ENCODE measurements around the gene ZNF169.
"Not testable (repeated sequence)": the region's sequence is repeated elsewhere in the genome, so short reads cannot be mapped to it uniquely, and the experiment has no call there.

ZNF169 gene

GRCh38 chr9:94339657-94340056 is 80.6 kb downstream of the ZNF169 start:
- not testable (repeated sequence) for DNase-seq (ENCODE audit: extremely low spot score, insufficient read length, low read depth); FAIRE-seq

GRCh38 chr9:94340750-94341149 is 81.7 kb downstream of the ZNF169 start:
- not testable (repeated sequence) for DNase-seq (ENCODE audit: extremely low spot score, insufficient read length, low read depth); FAIRE-seq

GRCh38 chr9:94341703-94342102 is 82.6 kb downstream of the ZNF169 start:
- not testable (repeated sequence) for DNase-seq (ENCODE audit: extremely low spot score, insufficient read length, low read depth); FAIRE-seq

- not testable (repeated sequence) for FAIRE-seq
Observed at GRCh38 chr9:94347451-94347850, 88.4 kb downstream of the ZNF169 start.

GRCh38 chr9:94348754-94349153 is 89.7 kb downstream of the ZNF169 start:
- FAIRE-seq: not testable (repeated sequence)

More at GRCh38 chr9:94347451-94347850, 88.4 kb downstream of the ZNF169 start:
- DNase-seq (ENCODE audit: extremely low spot score, insufficient read length, low read depth): not testable (repeated sequence)

More at GRCh38 chr9:94348754-94349153, 89.7 kb downstream of the ZNF169 start:
- not testable (repeated sequence) for DNase-seq (ENCODE audit: extremely low spot score, insufficient read length, low read depth)
